ENCODE results near the gene TAAR5. TPM values are rescaled to one million over a fixed set of nuclear protein-coding genes. Genes with fewer than 3 reads are reported as not detected.
"Not testable (repeated sequence)": the region's sequence is repeated elsewhere in the genome, so short reads cannot be mapped to it uniquely, and the experiment has no call there.

Gene TAAR5
- not detected for total RNA-seq (2013)
- not detected for polyA plus RNA-seq
- polyA minus RNA-seq: not detected in 2 replicates
- total RNA-seq: 0 to 0.12 (median 0) reads per million in 11 experiments

- no peaks in the 10 kb centered on the region for H3K27me3 ChIP-seq (ENCODE audit: control insufficient read depth in 2 of 2, insufficient read depth in 2 of 2, low read length in 2 of 2)
- WGBS (ENCODE audit: insufficient coverage): 93% methylated on average over 4 of the region's 5 CpGs
Observed at GRCh38 chr6:132589454-132589853, at the start of gene TAAR5. TSS of gene TAAR5 (minus strand) at chr6:132589741. CDS start at chr6:132589686, 55 bp downstream.

GRCh38 chr6:132637135-132637534, 47.6 kb upstream of the TAAR5 start:
- H4K20me1 ChIP-seq (ENCODE audit: insufficient read depth, low read length); H3K4me2 ChIP-seq (replicated peaks; ENCODE audit: extremely low read depth, low read length, poor library complexity, severe bottlenecking); H3K9me3 ChIP-seq (replicated peaks in 1 of 2; ENCODE audit: control insufficient read depth in 1 of 2, insufficient read depth in 1 of 2, low read length in 2 of 2); intact Hi-C loops (cut with micrococcal nuclease); H3K4me3 ChIP-seq (replicated peaks in 1 of 3; ENCODE audit: low read depth in 2 of 3, low read length in 3 of 3); H3K27me3 ChIP-seq (ENCODE audit: control insufficient read depth in 2 of 2, insufficient read depth in 2 of 2, low read length in 2 of 2); DNase-seq; H3K4me1 ChIP-seq (ENCODE audit: control insufficient read depth in 1 of 2, insufficient read depth in 2 of 2, low read length in 2 of 2); H3K79me2 ChIP-seq (ENCODE audit: insufficient read depth, low read length); H3K4me3 Mint-ChIP-seq; H3K36me3 Mint-ChIP-seq; H3K27ac Mint-ChIP-seq; H3K27me3 Mint-ChIP-seq (ENCODE audit: low read depth in 3 of 3); H3K4me1 Mint-ChIP-seq; H3K27ac ChIP-seq (ENCODE audit: low read depth in 1 of 2, low read length in 2 of 2); H3K9ac ChIP-seq (ENCODE audit: insufficient read depth, low read length, poor library complexity, severe bottlenecking); H2AFZ ChIP-seq (ENCODE audit: insufficient read depth, low read depth, low read length, poor library complexity, severe bottlenecking); H3K36me3 ChIP-seq (replicated peaks in 1 of 2; ENCODE audit: control insufficient read depth in 1 of 2, insufficient read depth in 2 of 2, low read length in 2 of 2): not testable (repeated sequence)
- WGBS (ENCODE audit: insufficient coverage): no CpG with 5 or more reads among the region's 1 CpG
- H3K9me3 Mint-ChIP-seq: peaks cover 4 to 13% (median 6%) of the 10 kb centered on the region in 7 donors

More at GRCh38 chr6:132589454-132589853, at the start of gene TAAR5:
- Histone ChIP-seq H3K4me1 (ENCODE audit: control insufficient read depth in 1 of 2, insufficient read depth in 2 of 2, low read length in 2 of 2) (peaks cover 33 to 42% of the 10 kb centered on the region in 2 donors), H3K79me2 (ENCODE audit: insufficient read depth, low read length) (no peaks in the 10 kb centered on the region), H3K36me3 (replicated peaks in 1 of 2; ENCODE audit: control insufficient read depth in 1 of 2, insufficient read depth in 2 of 2, low read length in 2 of 2) (no peaks in the 10 kb centered on the region), H3K4me3 (replicated peaks in 1 of 3; ENCODE audit: low read depth in 2 of 3, low read length in 3 of 3) (no peak within 1 kb of the TSS), H3K9me3 (replicated peaks in 1 of 2; ENCODE audit: control insufficient read depth in 1 of 2, insufficient read depth in 1 of 2, low read length in 2 of 2) (no peaks in the 10 kb centered on the region), H3K4me2 (replicated peaks; ENCODE audit: extremely low read depth, low read length, poor library complexity, severe bottlenecking) (no peak within 1 kb of the TSS), H3K9ac (ENCODE audit: insufficient read depth, low read length, poor library complexity, severe bottlenecking) (no peak within 1 kb of the TSS), H3K27ac (ENCODE audit: low read depth in 1 of 2, low read length in 2 of 2) (peak within 1 kb of the TSS in 1 of 2 donors; percentile 53), H4K20me1 (ENCODE audit: insufficient read depth, low read length) (no peaks in the 10 kb centered on the region), H2AFZ (ENCODE audit: insufficient read depth, low read depth, low read length, poor library complexity, severe bottlenecking) (peak within 1 kb of the TSS; percentile 6)
- DNase-seq: no peak
- Mint-ChIP-seq H3K27me3 (ENCODE audit: low read depth in 3 of 3) (no peaks in the 10 kb centered on the region), H3K9me3 (peaks cover 0 to 2% (median 0%) of the 10 kb centered on the region in 7 donors), H3K27ac (peak within 1 kb of the TSS in 3 of 7 donors; percentile 17 to 68 (median 54)), H3K4me1 (peaks cover 42% of the 10 kb centered on the region), H3K4me3 (no peak within 1 kb of the TSS), H3K36me3 (no peaks in the 10 kb centered on the region)
- intact Hi-C loops (cut with micrococcal nuclease): no loop called here
- no peak for TF ChIP-seq CTCF (IDR thresholded peaks at IDR 0.05)

GRCh38 chr6:132635906-132636305, 46.4 kb upstream of the TAAR5 start:
- H3K9me3 ChIP-seq (replicated peaks in 1 of 2; ENCODE audit: control insufficient read depth in 1 of 2, insufficient read depth in 1 of 2, low read length in 2 of 2); H2AFZ ChIP-seq (ENCODE audit: insufficient read depth, low read depth, low read length, poor library complexity, severe bottlenecking); H3K4me3 Mint-ChIP-seq; H4K20me1 ChIP-seq (ENCODE audit: insufficient read depth, low read length); H3K79me2 ChIP-seq (ENCODE audit: insufficient read depth, low read length); H3K36me3 Mint-ChIP-seq; DNase-seq; H3K9ac ChIP-seq (ENCODE audit: insufficient read depth, low read length, poor library complexity, severe bottlenecking); H3K4me1 Mint-ChIP-seq; H3K27me3 Mint-ChIP-seq (ENCODE audit: low read depth in 3 of 3); H3K27ac ChIP-seq (ENCODE audit: low read depth in 1 of 2, low read length in 2 of 2); H3K4me3 ChIP-seq (replicated peaks in 1 of 3; ENCODE audit: low read depth in 2 of 3, low read length in 3 of 3); H3K4me1 ChIP-seq (ENCODE audit: control insufficient read depth in 1 of 2, insufficient read depth in 2 of 2, low read length in 2 of 2); H3K27ac Mint-ChIP-seq; H3K27me3 ChIP-seq (ENCODE audit: control insufficient read depth in 2 of 2, insufficient read depth in 2 of 2, low read length in 2 of 2); intact Hi-C loops (cut with micrococcal nuclease); H3K36me3 ChIP-seq (replicated peaks in 1 of 2; ENCODE audit: control insufficient read depth in 1 of 2, insufficient read depth in 2 of 2, low read length in 2 of 2); H3K4me2 ChIP-seq (replicated peaks; ENCODE audit: extremely low read depth, low read length, poor library complexity, severe bottlenecking): not testable (repeated sequence)
- WGBS (ENCODE audit: insufficient coverage): no CpG with 5 or more reads among the region's 3 CpGs
- peaks cover 2 to 13% (median 6%) of the 10 kb centered on the region in 7 donors for H3K9me3 Mint-ChIP-seq

GRCh38 chr6:132635288-132635687, 45.7 kb upstream of the TAAR5 start:
- H3K36me3 ChIP-seq (replicated peaks in 1 of 2; ENCODE audit: control insufficient read depth in 1 of 2, insufficient read depth in 2 of 2, low read length in 2 of 2); H2AFZ ChIP-seq (ENCODE audit: insufficient read depth, low read depth, low read length, poor library complexity, severe bottlenecking); intact Hi-C loops (cut with micrococcal nuclease); H3K9me3 ChIP-seq (replicated peaks in 1 of 2; ENCODE audit: control insufficient read depth in 1 of 2, insufficient read depth in 1 of 2, low read length in 2 of 2); H3K27ac Mint-ChIP-seq; DNase-seq; H3K9ac ChIP-seq (ENCODE audit: insufficient read depth, low read length, poor library complexity, severe bottlenecking); H3K27me3 ChIP-seq (ENCODE audit: control insufficient read depth in 2 of 2, insufficient read depth in 2 of 2, low read length in 2 of 2); H4K20me1 ChIP-seq (ENCODE audit: insufficient read depth, low read length); H3K4me3 Mint-ChIP-seq; H3K27ac ChIP-seq (ENCODE audit: low read depth in 1 of 2, low read length in 2 of 2); H3K4me2 ChIP-seq (replicated peaks; ENCODE audit: extremely low read depth, low read length, poor library complexity, severe bottlenecking); H3K27me3 Mint-ChIP-seq (ENCODE audit: low read depth in 3 of 3); H3K36me3 Mint-ChIP-seq; H3K4me1 ChIP-seq (ENCODE audit: control insufficient read depth in 1 of 2, insufficient read depth in 2 of 2, low read length in 2 of 2); H3K4me3 ChIP-seq (replicated peaks in 1 of 3; ENCODE audit: low read depth in 2 of 3, low read length in 3 of 3); H3K4me1 Mint-ChIP-seq; H3K79me2 ChIP-seq (ENCODE audit: insufficient read depth, low read length): not testable (repeated sequence)
- WGBS (ENCODE audit: insufficient coverage): no CpG with 5 or more reads among the region's 3 CpGs
- peaks cover 2 to 13% (median 6%) of the 10 kb centered on the region in 7 donors for H3K9me3 Mint-ChIP-seq

Data from CD14-positive monocyte (primary cell).